GM19023 (cell line): ENCODE results near the gene THSD8.

Source experiments
- ATAC-seq: cut with Tn5 transposase; IDR thresholded peaks from one replicate; pipeline ENCODE4 v1.9.1; 2021; ENCODE audit warnings: mild to moderate bottlenecking, moderate library complexity; ENCODE audit not compliant: unreplicated experiment

THSD8 gene

GRCh38 chr19:12779162-12779993, 22.5 kb upstream of the THSD8 start:
- no peak for ATAC-seq

GRCh38 chr19:12782174-12782423, 19.8 kb upstream of the THSD8 start:
- ATAC-seq, result no peak

- ATAC-seq, result peak; percentile 45
Measured at GRCh38 chr19:12782424-12783290, 19.2 kb upstream of the THSD8 start.

GRCh38 chr19:12783291-12783848, 18.5 kb upstream of the THSD8 start:
- no peak for ATAC-seq

- ATAC-seq, result no peak
Measured at GRCh38 chr19:12783849-12784393, 17.9 kb upstream of the THSD8 start.

GRCh38 chr19:12784394-12784870, 17.4 kb upstream of the THSD8 start:
- no peak for ATAC-seq

- no peak for ATAC-seq
Measured at GRCh38 chr19:12784871-12785430, 16.9 kb upstream of the THSD8 start.

- no peak for ATAC-seq
Measured at GRCh38 chr19:12785431-12786031, 16.3 kb upstream of the THSD8 start.

GRCh38 chr19:12786141-12786870, 15.6 kb upstream of the THSD8 start:
- ATAC-seq, result no peak

- no peak for ATAC-seq
Measured at GRCh38 chr19:12786952-12787351, 14.9 kb upstream of the THSD8 start.

- no peak for ATAC-seq
Measured at GRCh38 chr19:12787458-12787857, 14.4 kb upstream of the THSD8 start.

- no peak for ATAC-seq
Measured at GRCh38 chr19:12788042-12788681, 13.7 kb upstream of the THSD8 start.

- ATAC-seq, result no peak
Measured at GRCh38 chr19:12788682-12789097, 13.2 kb upstream of the THSD8 start.

GRCh38 chr19:12789098-12789903, 12.6 kb upstream of the THSD8 start:
- no peak for ATAC-seq

- ATAC-seq, result peak; percentile 38
Measured at GRCh38 chr19:12789904-12790619, 11.8 kb upstream of the THSD8 start.

GRCh38 chr19:12790628-12791344, 11.1 kb upstream of the THSD8 start:
- no peak for ATAC-seq

GRCh38 chr19:12791345-12792050, 10.4 kb upstream of the THSD8 start, which contains the start of gene JUNB:
Gene JUNB, plus strand, starts transcription at chr19:12791486. Its CDS starts 286 bp downstream, at chr19:12791772.
- ATAC-seq, result peak; percentile 28
